Neutrophil (primary cell): ENCODE results near the gene DAPK3.
"Not testable (repeated sequence)": the region's sequence is repeated elsewhere in the genome, so short reads cannot be mapped to it uniquely, and the experiment has no call there.

ENCODE experiments used
- H3K27ac ChIP-seq: fragments of 200-600 bp; sonication (generic); 2 replicates; pipeline ENCODE4 v1.5.1; 2016; ENCODE audit warnings: mild to moderate bottlenecking, moderate library complexity
- H3K27me3 ChIP-seq: fragments of 200-600 bp; sonication (generic); 2 replicates; pipeline ENCODE4 v1.6.0; 2016; ENCODE audit warnings: mild to moderate bottlenecking
- H3K36me3 ChIP-seq: fragments of 200-600 bp; sonication (generic); 2 replicates; pipeline ENCODE4 v1.5.1; 2017
- H3K4me1 ChIP-seq, 2 experiments: fragments of 200-600 bp in 1 of 2; sonication (generic) in 1 of 2; 1 replicate in 1 of 2; 2 replicates in 1 of 2; pipeline versions ENCODE4 v1.5.1 to v1.6.1; 2013 to 2016; ENCODE audit warnings: low read depth in 1 of 2, low read length in 1 of 2, mild to moderate bottlenecking in 1 of 2, moderate library complexity in 1 of 2; ENCODE audit not compliant: control insufficient read depth in 1 of 2, insufficient read depth in 1 of 2
- H3K4me3 ChIP-seq, 2 experiments: fragments of 200-600 bp in 1 of 2; sonication (generic) in 1 of 2; 1 replicate in 1 of 2; 2 replicates in 1 of 2; pipeline ENCODE4 v1.5.1; 2013 to 2016; ENCODE audit warnings: low read depth in 1 of 2, low read length in 1 of 2, mild to moderate bottlenecking in 1 of 2, moderate library complexity in 1 of 2
- H3K9me3 ChIP-seq: fragments of 200-600 bp; sonication (generic); 2 replicates; pipeline ENCODE4 v1.5.1; 2016
- CTCF ChIP-seq: fragments of 200-600 bp; sonication (generic); IDR thresholded peaks from 2 replicates; pipeline ENCODE4 v1.5.1; 2016; ENCODE audit warnings: antibody characterized with exemption

The DAPK3 gene

DNA sequence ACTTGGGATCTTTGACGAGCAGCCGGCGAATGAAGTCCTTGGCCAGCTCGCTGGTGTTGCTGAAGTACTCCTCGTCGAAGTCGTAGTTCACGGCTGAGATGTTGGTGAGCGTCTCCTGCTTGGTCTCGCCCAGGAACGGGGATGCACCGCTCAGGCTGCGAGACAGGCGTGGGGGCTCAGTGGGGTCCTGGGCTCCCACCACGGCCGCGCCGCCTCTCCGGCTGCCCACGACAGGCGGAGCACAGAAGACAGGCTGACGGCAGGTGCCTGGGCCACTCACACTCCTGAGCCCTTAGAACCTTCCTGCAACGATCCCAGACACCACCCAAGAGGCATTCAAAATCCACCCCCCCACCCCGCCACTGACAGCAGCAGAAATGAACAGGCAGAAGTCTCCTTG is 9.9 kb downstream of the DAPK3 start:
- Histone ChIP-seq H3K36me3 (peaks cover 94% of the 10 kb centered on the region), H3K4me3 (no peak overlapping the region), H3K9me3 (no peaks in the 10 kb centered on the region)

DNA sequence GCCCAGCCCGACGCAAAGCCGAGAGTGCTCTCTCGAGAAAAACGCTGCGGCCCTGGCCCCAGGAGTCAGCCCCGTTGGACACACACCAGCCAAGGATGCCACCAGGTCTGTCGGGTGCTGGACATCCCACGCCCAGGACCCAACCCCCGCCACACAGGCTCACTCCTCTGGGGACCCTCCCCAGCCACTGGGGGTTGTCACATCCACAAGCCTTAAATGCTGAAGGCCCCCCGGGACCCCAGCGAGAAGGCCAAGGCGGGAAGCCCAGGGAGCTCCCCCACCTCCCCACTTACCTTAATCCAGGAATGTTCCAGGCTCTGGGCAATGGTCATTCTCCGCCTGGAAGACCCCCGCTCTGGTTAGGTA is 11.2 kb downstream of the DAPK3 start:
- no peaks in the 10 kb centered on the region for H3K4me1 ChIP-seq
- no peak for TF ChIP-seq CTCF
- no peaks in the 10 kb centered on the region for H3K9me3 ChIP-seq
- H3K36me3 ChIP-seq = peaks cover 91% of the 10 kb centered on the region
- H3K4me3 ChIP-seq = no peak overlapping the region
- no peak overlapping the region for H3K27ac ChIP-seq
- no peaks in the 10 kb centered on the region for H3K27me3 ChIP-seq

More for the DNA sequence above, 9.9 kb downstream of the DAPK3 start:
- no peak overlapping the region for H3K27ac ChIP-seq
- H3K4me1 ChIP-seq = no peaks in the 10 kb centered on the region
- H3K27me3 ChIP-seq = no peaks in the 10 kb centered on the region
- no peak for TF ChIP-seq CTCF

GRCh38 chr19:3958836-3959765 is 11.8 kb downstream of the DAPK3 start:
- Histone ChIP-seq H3K4me3 (no peak overlapping the region), H3K4me1 (no peaks in the 10 kb centered on the region), H3K27me3 (no peaks in the 10 kb centered on the region), H3K9me3 (no peaks in the 10 kb centered on the region), H3K36me3 (peaks cover 84% of the 10 kb centered on the region), H3K27ac (no peak overlapping the region)
- TF ChIP-seq CTCF = no peak

- Histone ChIP-seq H3K36me3 (peaks cover 52% of the 10 kb centered on the region), H3K4me3 (no peak overlapping the region), H3K27ac (no peak overlapping the region), H3K27me3 (peaks cover 16% of the 10 kb centered on the region), H3K4me1 (no peaks in the 10 kb centered on the region), H3K9me3 (no peaks in the 10 kb centered on the region)
- no peak for TF ChIP-seq CTCF
These were observed 15.2 kb downstream of the DAPK3 start for GRCh38 chr19:3955688-3956087.

DNA sequence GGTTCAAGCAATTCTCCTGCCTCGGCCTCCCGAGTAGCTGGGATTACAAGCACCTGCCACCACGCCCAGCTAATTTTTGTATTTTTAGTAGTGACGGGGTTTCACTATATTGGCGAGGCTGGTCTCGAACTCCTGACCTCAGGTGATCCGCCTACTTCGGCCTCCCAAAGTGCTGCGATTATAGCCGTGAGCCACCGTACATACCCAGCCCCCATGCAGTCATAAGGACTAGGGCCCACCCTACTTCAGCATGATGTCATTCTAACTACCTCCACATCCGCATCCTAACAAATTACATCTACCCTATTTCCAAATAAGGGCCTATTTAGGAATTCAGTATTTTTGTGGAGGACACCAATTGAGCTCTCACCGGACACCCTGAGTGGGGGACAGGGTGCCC is 15.6 kb downstream of the DAPK3 start:
- not testable (repeated sequence) for H3K9me3 ChIP-seq

GRCh38 chr19:3954107-3954506 is 16.8 kb downstream of the DAPK3 start:
- no peak overlapping the region for H3K27ac ChIP-seq
- H3K27me3 ChIP-seq = peaks cover 31% of the 10 kb centered on the region
- H3K36me3 ChIP-seq = peaks cover 36% of the 10 kb centered on the region
- no peaks in the 10 kb centered on the region for H3K4me1 ChIP-seq
- TF ChIP-seq CTCF = no peak
- no peaks in the 10 kb centered on the region for H3K9me3 ChIP-seq
- H3K4me3 ChIP-seq = no peak overlapping the region

More for the DNA sequence above, 15.6 kb downstream of the DAPK3 start:
- peaks cover 47% of the 10 kb centered on the region for H3K36me3 ChIP-seq
- not testable (repeated sequence) for H3K27ac ChIP-seq, H3K4me3 ChIP-seq, H3K4me1 ChIP-seq
- H3K27me3 ChIP-seq = peaks cover 20% of the 10 kb centered on the region

GRCh38 chr19:3952755-3953276 is 18.1 kb downstream of the DAPK3 start:
- H3K4me1 ChIP-seq, H3K27ac ChIP-seq, H3K4me3 ChIP-seq, H3K9me3 ChIP-seq: not testable (repeated sequence)
- Histone ChIP-seq H3K27me3 (peaks cover 31% of the 10 kb centered on the region), H3K36me3 (peaks cover 23% of the 10 kb centered on the region)
